ENCODE data around the gene NRXN3. TPM values are rescaled to one million over a fixed set of nuclear protein-coding genes. Genes with fewer than 3 reads are reported as not detected.
A peak's percentile ranks its signal among the peaks of the same experiment; 100 is the strongest.

Gene NRXN3
- total RNA-seq, 1 experiment from 2014 or later = 0.11 TPM

DNA sequence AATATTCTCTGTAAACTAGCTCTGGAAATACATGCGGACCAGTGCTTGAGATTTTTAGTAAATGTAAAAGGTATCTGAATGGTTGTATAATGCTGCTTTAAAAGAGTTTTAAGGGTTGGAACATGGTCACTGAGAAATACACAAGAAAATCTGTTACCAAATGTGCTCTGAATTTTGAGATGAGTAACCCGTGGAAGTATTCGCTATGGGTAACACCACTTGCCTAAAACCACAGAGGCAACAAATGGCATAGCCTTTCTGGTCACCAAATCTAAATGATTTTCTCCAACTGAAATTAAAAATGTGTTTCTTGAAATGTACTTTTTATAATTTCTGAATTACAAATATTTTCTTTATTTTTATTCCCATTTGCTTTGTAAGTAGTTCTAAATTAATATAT, 1295.5 kb downstream of the NRXN3 start:
- DNase-seq (ENCODE audit: low read depth) = no peak

DNA sequence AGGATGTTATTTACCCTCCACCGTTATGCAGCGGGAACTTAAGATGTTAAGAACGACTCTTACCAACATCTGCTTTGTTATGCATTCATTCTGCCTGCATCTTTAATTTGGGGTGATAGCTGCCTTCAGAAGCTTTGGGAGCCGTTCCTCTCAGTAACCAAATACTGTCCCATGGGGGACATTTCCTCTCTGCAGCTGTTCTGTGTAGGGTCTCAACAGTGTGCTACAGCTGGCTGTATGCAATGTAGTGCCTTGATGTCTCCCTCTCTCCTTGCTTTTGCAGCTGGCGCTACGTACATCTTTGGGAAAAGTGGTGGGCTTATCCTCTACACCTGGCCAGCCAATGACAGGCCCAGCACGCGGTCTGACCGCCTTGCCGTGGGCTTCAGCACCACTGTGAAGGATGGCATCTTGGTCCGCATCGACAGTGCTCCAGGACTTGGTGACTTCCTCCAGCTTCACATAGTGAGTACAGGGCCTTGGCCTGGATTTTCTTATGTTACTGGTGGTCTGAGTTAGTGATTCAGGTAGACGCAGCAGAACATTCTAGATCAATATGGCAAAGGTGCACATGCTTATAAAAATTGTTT, 1296.9 kb downstream of the NRXN3 start:
- DNase-seq (ENCODE audit: low read depth) = no peak

DNA sequence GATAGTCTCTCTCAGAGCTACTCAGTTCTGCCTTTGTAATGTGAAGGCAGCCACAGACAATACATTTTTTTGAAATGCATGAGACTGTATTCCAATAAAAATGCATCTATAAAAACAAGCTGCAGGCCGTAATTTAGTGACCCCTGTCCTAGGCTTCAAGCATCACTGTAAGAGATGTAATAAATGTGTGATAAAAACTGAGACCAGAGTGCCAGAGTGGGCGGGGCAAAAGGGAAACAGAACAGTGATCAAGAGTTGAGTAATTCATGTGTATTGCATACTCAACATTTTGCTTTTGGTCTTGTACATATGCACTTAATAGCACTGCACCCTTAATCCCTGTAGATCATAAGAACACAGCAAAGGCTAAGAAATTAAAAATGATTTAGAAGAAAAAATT, 1297.7 kb downstream of the NRXN3 start:
- no peak for DNase-seq (ENCODE audit: low read depth)

DNA sequence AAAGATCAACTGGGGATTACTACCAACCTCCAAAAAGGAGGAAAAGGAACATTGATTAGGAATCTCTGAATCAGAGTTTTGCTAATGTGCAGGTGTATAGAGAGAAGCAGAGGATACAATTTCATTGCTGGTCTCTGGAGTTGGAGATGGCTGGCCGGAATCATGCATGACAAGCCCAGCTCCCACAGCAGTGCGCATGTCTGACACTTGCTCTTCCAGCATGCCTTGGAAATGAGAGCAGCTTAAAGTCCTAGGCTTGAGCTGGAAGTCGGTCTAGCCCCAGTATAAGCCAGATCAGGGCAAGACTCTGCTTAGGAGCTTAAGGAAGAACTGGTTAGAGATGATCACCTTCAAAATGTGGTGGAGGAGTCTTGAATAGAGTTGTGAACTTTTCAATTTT, 1298.3 kb downstream of the NRXN3 start:
- no peak for DNase-seq (ENCODE audit: low read depth)

DNA sequence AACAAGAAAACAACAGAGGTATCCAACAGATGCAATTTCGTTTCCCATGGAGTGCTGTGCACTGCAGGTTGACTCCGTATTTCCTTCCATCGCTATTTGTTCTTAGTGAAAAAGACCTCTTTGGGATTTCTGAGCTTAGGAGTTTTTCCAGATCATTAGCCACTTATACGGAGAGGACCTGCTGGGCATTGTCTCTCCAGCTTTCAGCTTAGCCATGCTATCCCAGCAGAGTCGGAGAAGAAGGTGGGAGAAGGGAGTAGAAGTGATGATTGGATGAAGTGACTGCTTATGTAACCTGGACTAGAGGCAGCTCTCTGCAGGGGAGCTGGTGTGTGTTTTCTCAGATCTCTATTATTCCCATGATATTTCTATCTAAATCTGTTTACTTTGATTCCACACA, 1303.5 kb downstream of the NRXN3 start:
- DNase-seq (ENCODE audit: low read depth) = no peak

DNA sequence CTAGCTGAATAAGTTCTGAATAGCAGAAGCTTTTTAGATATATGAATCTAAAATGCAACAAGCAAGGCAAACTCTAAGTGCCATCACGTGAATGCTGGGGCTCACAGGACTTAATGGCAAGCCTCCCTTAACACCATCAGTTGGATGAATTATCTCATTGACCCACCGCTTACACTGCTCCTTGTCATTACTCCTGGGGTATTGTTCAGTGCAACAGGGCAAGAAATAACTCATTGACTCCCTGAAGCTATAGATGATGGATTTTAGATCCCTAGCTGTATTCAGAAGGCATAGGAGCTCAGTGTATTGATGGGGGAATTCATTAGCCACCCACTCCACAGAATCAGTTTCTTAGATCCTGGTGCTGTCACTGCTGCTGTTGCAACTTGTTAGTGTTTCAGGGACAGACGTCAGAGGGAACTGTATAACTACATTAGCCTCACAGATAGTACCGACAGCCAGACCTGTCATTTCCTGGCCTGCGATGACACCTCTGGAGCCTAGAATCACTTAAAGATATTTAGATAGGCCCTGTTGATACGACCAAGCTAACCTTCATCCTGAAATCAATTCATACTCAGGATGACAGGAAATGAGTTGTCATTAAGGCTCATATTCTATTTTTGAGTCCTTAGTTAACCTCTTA, 1305.8 kb downstream of the NRXN3 start:
- no peak for DNase-seq (ENCODE audit: low read depth)

DNA sequence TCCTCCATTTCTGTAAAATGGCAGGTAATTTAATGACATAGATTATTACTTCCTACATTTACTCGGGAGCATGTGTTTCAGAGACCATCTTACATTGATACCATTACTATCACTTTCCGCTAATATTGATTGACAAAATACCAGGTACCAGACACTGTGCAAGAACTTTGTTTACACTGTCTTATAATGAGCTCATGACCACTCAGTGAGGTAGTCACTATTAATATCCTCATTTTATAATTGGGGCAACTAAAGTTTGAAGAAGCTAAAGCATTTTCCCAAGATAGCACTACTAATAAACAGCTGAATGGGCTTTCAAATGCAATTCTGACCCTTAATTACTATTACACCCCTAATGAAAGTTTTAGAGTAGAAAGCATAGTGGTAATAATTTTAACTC, 1306.4 kb downstream of the NRXN3 start:
- no peak for DNase-seq (ENCODE audit: low read depth)

DNA sequence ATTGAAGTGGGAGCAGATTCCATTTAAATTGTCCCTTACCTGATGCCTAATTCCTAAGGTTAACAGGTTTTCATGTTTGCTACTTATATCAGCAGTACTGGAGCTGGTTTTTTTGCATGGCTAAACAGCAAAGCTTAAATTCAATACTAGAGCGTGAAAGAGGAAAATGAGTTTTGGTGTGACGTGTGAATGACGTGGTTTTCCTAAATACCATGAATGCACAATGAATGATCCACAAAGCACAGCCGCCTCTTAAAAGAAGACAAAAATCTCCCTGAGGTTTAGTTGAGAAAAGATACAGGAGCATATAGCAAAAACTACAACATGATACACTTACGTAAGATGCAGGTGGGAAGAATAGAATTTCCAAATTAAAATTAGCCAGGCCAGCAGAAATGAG, 1310.0 kb downstream of the NRXN3 start:
- DNase-seq (ENCODE audit: low read depth) = no peak

DNA sequence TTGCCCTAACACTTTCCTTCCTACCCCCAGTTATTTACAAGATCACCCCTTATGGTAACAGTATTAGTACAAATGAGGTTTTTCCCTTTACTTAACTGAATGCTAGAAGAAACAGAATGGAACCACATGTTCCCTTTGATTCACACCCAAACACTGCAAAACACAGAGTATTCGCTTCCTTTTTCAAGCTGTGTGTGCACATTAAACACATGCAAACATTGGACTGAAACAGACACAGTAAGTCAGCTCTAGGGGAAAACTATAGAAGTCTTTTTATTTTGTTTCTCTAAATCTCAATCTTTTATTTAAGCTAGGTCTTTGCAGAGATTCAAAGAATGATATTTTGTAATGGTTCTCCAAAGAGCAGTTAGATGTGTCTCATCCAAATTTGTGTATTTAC, 1312.7 kb downstream of the NRXN3 start:
- DNase-seq (ENCODE audit: low read depth) = no peak

DNA sequence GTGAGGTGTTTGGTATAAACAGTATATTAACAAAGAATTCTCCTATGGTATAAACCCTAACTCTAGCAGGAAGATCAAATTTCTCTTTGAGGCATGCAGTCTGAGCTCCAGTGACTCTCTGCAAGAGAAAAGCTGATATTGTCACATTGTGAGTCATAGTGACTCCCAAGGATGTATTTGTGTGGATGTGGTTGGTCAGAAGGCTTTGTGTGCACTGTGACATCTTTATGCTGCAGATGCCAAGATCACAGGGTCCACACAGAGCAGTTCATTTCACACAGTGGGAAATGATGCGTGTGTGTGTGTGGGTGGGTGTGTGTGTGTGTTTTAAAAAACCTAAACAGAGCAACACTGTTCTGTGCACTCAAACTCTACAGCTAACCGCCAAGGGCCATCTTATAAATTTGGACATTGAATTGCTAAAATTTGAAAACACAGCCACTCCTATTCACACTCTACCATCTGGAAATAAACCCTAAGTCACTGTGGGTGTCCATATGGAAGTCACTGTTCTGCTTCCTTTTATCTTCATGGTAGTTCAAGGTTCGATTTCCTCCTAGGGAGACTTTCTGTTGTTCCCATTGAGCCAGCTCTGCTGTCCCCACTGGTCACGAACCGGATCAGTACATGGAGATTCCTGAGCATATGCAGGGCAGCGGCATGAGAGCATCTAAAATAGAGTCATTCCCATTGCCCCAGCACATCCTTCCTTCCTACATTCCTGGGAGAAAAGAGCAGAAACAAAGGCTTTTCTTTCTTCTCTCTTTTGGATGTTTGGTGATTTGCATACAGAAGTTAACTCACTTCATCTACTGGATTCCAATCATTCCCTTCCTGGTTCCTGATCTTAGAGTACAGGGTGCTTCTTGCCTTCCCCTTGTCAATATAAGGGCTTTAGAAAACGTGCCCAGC, 1313.6 kb downstream of the NRXN3 start:
- DNase-seq (ENCODE audit: low read depth) = peak; percentile 8

DNA sequence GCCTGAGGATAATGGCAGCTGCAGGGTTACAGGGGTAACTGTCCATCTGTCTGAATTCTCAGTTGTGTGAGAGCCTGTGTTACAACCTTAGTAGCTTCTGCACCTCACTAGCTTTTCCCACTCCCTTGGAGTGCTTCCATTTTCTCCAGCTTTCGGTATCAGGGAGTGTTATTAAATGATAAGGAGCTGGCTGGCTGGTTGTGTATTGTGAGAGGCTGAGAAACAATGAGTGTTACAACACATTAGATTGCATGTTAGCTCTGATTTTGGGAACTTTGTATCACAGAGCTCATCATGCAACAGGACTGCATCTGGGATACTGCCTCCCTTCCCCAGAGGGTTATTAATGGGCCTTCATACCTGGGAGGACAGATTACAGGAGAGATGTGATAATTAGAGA, 1317.5 kb downstream of the NRXN3 start:
- DNase-seq (ENCODE audit: low read depth) = no peak

DNA sequence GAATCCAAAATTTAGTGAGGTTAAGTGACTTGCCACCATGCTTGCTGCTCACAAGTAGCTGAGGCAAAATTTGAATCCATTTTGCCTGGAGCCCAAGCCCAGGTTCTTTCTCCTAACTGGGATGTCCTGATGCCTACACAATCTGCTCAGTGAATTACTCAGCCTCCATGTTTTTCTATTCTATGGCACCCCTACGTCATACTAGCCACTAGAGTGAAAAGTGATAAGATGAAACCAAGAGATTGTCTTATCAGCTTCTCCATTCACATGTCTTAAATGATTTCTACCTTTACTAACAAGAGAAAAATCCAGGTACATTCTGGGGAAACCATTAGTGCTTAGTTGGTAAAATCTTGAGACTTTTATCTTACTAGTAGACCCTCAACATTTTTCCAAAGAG, 1321.0 kb downstream of the NRXN3 start:
- DNase-seq (ENCODE audit: low read depth) = no peak

DNA sequence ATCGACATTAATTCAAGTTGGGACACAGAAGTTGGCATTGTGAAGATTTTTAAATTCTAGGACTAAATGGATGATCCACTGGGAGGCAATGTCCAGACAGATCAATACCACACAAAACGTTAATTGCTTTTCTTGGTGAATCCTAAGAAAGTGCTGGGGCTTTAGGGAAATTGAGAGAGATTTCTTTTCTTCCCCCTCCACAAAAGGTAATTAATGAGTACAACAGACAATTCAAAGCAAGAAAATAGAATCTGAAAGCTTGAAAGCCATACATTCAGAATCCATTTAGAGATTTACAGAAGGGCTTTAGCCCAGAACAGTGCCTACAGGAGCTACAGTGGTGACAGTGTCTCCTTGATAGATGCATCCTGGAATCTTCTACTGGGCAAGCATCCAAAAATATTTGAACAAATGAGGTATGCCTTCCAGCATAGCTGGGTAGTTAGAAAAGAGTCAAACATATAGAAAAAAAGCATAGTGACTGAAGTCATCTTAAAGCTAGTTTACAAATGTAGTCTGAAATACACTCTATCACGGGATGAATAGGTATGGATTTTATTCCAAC, 1323.0 kb downstream of the NRXN3 start:
- DNase-seq (ENCODE audit: low read depth) = no peak

DNA sequence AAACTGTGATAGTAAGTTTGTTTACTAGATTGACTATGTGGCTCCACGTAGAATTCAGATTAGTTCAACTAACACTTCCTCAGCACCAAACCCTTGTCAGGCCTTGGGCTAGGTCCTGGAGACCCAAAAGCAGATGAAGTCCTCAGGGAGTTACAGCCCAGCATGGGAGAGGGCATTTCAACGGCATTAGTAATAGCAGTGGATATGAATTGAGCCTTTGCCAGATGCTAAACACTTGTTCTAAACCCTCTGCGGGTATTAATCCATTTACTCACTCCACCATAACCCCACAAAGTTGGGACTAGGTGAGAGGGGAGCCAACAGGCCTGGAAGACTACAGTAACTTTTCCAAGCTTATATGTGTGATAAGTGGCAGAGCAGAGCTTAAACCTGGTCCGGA, 1326.5 kb downstream of the NRXN3 start:
- DNase-seq (ENCODE audit: low read depth) = no peak

DNA sequence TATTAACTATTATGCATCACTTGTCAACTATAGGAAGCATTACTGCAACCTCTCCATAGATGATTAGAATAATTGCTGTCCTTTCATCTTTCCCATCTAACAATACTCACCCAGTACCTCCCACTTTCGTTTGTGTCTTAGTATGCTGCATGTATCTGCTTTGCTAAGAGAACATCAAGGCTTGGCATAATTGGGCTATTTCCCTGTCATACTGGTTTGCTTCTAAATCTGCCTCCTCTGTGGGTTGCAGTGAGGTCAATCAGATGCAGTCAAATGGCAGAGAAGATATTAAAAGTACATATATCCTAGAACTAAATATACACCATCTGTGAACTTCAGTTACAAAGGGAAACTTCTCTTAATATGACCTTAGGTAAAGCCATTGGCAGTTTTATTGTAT, 1330.3 kb downstream of the NRXN3 start:
- DNase-seq (ENCODE audit: low read depth) = no peak

DNA sequence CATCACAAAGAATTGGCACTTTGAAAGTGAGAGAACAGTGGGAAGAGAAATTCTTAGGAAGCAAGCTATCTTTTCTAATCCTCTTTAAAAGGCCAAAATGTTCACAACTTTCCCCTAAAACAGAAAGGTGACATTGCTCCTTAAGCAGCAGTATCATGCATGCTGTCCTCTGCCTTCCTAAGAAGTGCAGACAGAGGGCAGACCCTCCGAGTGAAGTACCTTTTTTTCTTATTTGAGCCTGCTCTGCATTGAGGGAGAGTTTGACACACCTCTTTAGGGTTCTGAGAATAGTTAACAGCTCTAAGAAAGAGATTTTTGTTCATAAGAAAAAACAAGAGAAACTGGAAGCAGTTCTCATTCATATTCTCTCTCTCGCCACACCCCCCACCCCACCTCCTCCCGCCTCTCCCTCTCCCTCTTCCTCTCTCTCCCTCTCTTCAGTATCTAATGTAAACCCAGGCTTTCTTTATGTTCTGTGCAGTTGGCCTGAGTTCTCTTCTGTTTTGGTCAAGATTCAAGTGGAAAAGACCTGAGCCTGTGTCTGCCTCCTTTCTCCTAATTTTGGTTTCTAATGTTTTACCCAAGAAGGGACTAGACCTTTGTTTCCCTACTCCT, 1332.1 kb downstream of the NRXN3 start:
- DNase-seq (ENCODE audit: low read depth) = no peak

DNA sequence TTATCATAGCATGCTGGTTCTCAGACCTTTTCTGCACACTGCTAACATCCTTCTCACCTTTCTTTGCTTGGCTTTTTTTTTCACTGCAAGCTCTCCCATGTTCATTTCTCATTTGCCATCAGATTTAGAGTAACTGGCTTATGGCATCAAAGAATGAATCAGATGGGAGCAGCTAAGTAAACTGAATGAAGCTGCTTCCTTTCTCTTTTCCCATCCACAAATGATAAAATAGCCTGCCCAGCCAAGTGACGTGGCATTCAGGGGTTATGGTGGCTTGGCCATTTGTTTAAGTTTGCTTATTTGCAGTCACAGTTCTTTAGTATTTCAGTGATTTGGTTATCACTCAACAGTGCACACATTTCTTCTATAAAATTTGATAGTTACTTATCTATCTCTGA, 1332.6 kb downstream of the NRXN3 start:
- DNase-seq (ENCODE audit: low read depth) = no peak

DNA sequence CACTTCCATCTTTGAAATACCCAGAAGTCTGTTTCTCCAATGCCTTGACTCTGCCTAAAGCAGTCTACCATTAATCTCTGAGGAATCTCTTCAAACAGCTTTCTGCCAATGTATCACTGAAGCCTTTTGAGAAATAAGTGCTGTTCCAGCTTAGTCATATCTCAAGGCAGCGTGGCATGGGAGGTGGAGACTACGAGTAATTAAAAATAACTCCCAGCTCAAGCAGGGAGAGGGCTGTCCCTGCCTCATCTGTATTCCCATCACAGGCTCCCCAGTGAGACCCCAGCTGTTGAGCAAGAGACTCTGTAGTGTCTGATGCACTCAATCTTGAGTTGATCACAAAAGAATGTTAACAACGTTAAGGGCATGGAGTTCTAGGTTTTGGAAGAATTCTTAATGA, 1340.5 kb downstream of the NRXN3 start:
- no peak for DNase-seq (ENCODE audit: low read depth)

DNA sequence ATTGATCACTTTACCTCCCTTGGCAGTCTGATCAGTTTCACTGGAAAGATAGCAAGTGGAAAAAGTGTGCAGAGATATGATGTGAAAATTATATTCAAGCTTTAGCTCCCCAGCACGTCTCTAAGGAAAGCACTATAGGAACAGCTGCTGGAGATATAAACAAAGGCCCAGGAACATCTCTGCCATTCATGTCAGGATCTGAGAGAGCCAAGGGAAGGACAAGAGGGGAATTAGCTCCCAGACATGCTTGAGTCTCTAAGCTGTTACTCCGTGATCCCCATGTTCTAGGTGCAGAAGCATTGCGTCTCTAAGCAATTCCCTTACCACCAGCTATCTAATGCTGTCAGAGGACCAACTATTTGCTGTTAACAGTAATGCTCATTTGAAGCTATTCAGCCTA, 1341.0 kb downstream of the NRXN3 start:
- no peak for DNase-seq (ENCODE audit: low read depth)

DNA sequence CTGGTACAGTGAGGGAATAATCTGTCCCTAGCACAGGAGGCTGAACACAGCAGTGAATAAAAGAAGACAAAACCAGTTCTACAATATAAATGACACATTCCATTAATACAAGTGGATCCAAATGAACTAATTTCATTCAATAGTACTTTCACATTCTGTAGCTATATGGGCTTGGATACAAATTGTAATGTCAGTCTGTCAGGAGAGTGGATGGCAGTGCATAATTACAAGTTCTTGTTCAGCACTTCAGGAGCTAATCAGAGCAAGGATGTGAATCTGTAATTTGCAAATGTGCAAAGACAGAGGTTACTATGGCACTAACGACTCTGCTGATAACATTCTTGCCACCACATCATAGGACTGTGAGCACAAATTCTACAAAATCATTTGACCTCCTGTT, 1343.3 kb downstream of the NRXN3 start:
- DNase-seq (ENCODE audit: low read depth) = no peak

DNA sequence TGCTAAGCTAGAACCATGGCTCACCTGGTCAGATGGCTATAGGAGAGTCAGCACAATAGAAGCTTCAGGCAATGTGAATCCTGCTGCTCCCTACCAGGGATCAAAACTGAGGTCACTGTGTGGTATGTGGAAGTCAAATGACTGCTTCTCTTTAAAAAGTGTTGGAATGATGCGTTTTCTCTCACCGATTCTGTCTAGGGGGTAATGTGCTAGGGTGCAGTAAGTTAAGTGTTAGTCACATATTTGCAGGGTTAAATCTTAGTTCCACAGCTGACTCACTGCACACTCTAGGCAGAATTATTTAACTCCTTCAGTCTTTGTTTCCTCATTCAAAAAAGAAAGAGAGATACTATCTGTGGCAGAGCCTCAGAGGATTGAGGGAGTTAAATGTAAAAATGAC, 1344.5 kb downstream of the NRXN3 start:
- DNase-seq (ENCODE audit: low read depth) = peak; percentile 23

DNA sequence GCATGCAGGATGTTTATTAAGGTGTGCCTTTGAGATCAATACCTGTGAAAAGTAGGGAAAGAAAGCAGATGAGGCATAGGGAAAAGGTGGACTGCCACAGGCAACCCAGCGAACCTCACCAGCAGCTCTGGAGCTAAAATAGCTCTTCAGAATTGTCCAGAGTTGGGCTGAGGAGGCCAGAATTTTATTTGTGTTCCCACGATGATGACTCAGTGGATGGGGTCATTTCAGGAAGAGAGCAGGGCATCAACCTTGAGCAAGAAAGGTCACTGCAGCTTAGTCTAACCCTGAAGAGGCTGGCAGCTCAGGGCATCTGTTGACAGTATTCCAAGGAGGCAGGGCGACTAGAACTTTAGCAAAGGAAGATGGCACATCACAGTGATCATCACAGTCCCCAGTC, 1345.0 kb downstream of the NRXN3 start:
- DNase-seq (ENCODE audit: low read depth) = no peak
